Endodermal cell (in vitro differentiated cells): Measurements from ENCODE around the gene PIERCE2. TPM values are rescaled to one million over a fixed set of nuclear protein-coding genes. Genes with fewer than 3 reads are reported as not detected.
"Not testable (repeated sequence)": the region's sequence is repeated elsewhere in the genome, so short reads cannot be mapped to it uniquely, and the experiment has no call there.

Experiments
- DNase-seq: peaks from one replicate; pipeline ENCODE4 v3.0.0-alpha.2; 2017
- H3K27ac ChIP-seq: 2 replicates; pipeline ENCODE4 v1.5.1; 2013; ENCODE audit warnings: mild to moderate bottlenecking, low read depth, low read length, moderate library complexity
- H3K27me3 ChIP-seq: 2 replicates; pipeline ENCODE4 v1.6.1; 2013; ENCODE audit warnings: mild to moderate bottlenecking, low read length, moderate library complexity; ENCODE audit not compliant: insufficient read depth, control insufficient read depth, poor library complexity, severe bottlenecking
- H3K36me3 ChIP-seq: 2 replicates; pipeline ENCODE4 v1.7.0; 2013; ENCODE audit warnings: mild to moderate bottlenecking, low read length, moderate library complexity; ENCODE audit not compliant: control insufficient read depth, insufficient read depth
- H3K4me1 ChIP-seq: one replicate; pipeline ENCODE4 v1.7.0; 2013; ENCODE audit warnings: low read length; ENCODE audit not compliant: control insufficient read depth, insufficient read depth
- H3K4me3 ChIP-seq: 2 replicates; pipeline ENCODE4 v1.5.1; 2013; ENCODE audit warnings: mild to moderate bottlenecking, low read length, moderate library complexity
- H3K9ac ChIP-seq: 2 replicates; pipeline ENCODE4 v1.6.1; 2013; ENCODE audit warnings: mild to moderate bottlenecking, low read length, moderate library complexity; ENCODE audit not compliant: poor library complexity, severe bottlenecking; ENCODE audit errors: extremely low read depth
- H3K9me3 ChIP-seq: 2 replicates; pipeline ENCODE4 v1.6.1; 2013; ENCODE audit warnings: mild to moderate bottlenecking, low read length, moderate library complexity; ENCODE audit not compliant: control insufficient read depth
- H3K27ac Mint-ChIP-seq: 2 replicates; pipeline ENCODE4 v1.8.0; 2020; ENCODE audit warnings: mixed read lengths
- H3K27me3 Mint-ChIP-seq: 2 replicates; pipeline ENCODE4 v1.8.0; 2021; ENCODE audit warnings: mild to moderate bottlenecking, mixed read lengths; ENCODE audit not compliant: insufficient read depth
- H3K36me3 Mint-ChIP-seq: 2 replicates; pipeline ENCODE4 v1.8.0; 2020; ENCODE audit warnings: low read depth, mixed read lengths
- H3K4me1 Mint-ChIP-seq: 2 replicates; pipeline ENCODE4 v1.8.0; 2020; ENCODE audit warnings: mixed read lengths
- H3K4me3 Mint-ChIP-seq: 2 replicates; pipeline ENCODE4 v1.8.0; 2020; ENCODE audit warnings: mild to moderate bottlenecking, moderate library complexity, mixed read lengths
- H3K9me3 Mint-ChIP-seq: 2 replicates; pipeline ENCODE4 v1.8.0; 2020; ENCODE audit warnings: mild to moderate bottlenecking, mixed read lengths
- WGBS, 2 experiments: methylation state at CpG; one replicate each; pipeline versions ENCODE4 v1.1.5 to v1.1.7; 2013; ENCODE audit warnings: missing lambda C conversion rate in 2 of 2, mixed read lengths in 1 of 2; ENCODE audit not compliant: insufficient coverage in 1 of 2, insufficient read length in 1 of 2; 5-methylcytosine and 5-hydroxymethylcytosine counted together
- total RNA-seq, 2 donors: library from RNA; stranded (reverse); fragmentation: NEBNext Ultra II Directional in 1 of 2; extraction: Animal tissue kit (Norgen Biotek cat#: 25700) in 1 of 2; gene quantifications; 2 replicates in 1 of 2; 3 replicates in 1 of 2; pipeline ENCODE4 v1.2.1, GENCODE V29; 2021
- TF ChIP-seq, protein P1 (sequence below): fragments of 200-600 bp; sonication (generic); conservative IDR thresholded peaks from 2 replicates; pipeline ENCODE4 v1.5.0; 2021; ENCODE audit warnings: antibody characterized with exemption, mild to moderate bottlenecking

The PIERCE2 gene
- total RNA-seq, 2 donors from 2014 or later = 3.2 to 3.6 TPM

DNA sequence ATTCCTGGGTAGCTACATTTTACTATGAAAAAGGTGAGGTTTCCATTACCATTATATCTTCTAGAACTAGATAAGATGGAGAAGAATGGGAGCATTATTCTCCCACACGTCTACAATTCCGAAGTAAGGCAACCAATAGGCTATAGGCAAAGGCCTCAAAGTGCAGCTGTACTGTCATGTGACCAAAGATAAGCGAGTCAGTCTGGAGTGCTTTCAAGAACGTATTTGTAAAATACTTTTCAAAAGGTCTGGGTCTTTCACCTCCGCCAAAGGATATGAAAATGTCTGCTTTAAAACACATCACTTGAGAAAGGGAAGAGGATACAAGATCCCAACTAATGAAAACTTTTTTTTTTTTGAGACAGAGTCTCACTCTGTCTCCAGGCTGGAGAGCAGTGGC, 10.1 kb upstream of the PIERCE2 start:
- TF ChIP-seq, protein P1, sequence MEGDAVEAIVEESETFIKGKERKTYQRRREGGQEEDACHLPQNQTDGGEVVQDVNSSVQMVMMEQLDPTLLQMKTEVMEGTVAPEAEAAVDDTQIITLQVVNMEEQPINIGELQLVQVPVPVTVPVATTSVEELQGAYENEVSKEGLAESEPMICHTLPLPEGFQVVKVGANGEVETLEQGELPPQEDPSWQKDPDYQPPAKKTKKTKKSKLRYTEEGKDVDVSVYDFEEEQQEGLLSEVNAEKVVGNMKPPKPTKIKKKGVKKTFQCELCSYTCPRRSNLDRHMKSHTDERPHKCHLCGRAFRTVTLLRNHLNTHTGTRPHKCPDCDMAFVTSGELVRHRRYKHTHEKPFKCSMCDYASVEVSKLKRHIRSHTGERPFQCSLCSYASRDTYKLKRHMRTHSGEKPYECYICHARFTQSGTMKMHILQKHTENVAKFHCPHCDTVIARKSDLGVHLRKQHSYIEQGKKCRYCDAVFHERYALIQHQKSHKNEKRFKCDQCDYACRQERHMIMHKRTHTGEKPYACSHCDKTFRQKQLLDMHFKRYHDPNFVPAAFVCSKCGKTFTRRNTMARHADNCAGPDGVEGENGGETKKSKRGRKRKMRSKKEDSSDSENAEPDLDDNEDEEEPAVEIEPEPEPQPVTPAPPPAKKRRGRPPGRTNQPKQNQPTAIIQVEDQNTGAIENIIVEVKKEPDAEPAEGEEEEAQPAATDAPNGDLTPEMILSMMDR = no peak
- H3K27ac ChIP-seq = no peak overlapping the region
- no peak overlapping the region for H3K4me3 ChIP-seq
- Mint-ChIP-seq H3K4me3 (no peak overlapping the region), H3K9me3 (peaks cover 37% of the 10 kb centered on the region), H3K27ac (no peak overlapping the region), H3K36me3 (peaks cover 32% of the 10 kb centered on the region), H3K4me1 (peaks cover 29% of the 10 kb centered on the region), H3K27me3 (no peaks in the 10 kb centered on the region)
- no peak overlapping the region for H3K9ac ChIP-seq
- 94 to 98% methylated on average over 5 of the region's 5 CpGs for WGBS, 2 experiments
- H3K27me3 ChIP-seq = no peaks in the 10 kb centered on the region
- H3K9me3 ChIP-seq = peaks cover 16% of the 10 kb centered on the region
- DNase-seq = no peak
- H3K4me1 ChIP-seq = no peaks in the 10 kb centered on the region
- no peaks in the 10 kb centered on the region for H3K36me3 ChIP-seq

DNA sequence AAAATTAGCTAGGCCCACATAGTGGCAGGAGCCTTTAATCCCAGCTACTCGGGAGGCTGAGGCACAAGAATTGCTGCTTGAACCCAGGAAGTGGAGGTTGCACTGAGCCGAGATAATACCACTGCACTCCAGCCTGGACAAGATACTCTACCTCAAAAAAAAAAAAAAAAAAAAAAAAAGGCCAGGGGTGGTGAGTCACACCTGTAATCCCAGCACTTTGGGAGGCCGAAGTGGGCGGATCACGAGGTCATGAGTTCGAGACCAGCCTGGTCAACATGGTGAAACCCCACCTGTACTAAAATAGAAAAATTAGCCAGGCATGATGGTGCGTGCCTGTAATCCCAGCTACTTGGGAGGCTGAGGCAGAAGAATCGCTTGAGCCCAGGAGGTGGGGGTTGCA, 8.2 kb upstream of the PIERCE2 start:
- H3K27me3 Mint-ChIP-seq, H3K4me1 ChIP-seq, H3K4me3 ChIP-seq, H3K27ac ChIP-seq, H3K27ac Mint-ChIP-seq, DNase-seq, H3K36me3 ChIP-seq, H3K9ac ChIP-seq, H3K4me3 Mint-ChIP-seq, H3K27me3 ChIP-seq: not testable (repeated sequence)
- peaks cover 16% of the 10 kb centered on the region for H3K9me3 ChIP-seq
- Mint-ChIP-seq H3K9me3 (peaks cover 37% of the 10 kb centered on the region), H3K36me3 (peaks cover 32% of the 10 kb centered on the region), H3K4me1 (peaks cover 26% of the 10 kb centered on the region)
- 60 to 72% methylated on average over 6 to 8 of the region's 8 CpGs for WGBS, 2 experiments

DNA sequence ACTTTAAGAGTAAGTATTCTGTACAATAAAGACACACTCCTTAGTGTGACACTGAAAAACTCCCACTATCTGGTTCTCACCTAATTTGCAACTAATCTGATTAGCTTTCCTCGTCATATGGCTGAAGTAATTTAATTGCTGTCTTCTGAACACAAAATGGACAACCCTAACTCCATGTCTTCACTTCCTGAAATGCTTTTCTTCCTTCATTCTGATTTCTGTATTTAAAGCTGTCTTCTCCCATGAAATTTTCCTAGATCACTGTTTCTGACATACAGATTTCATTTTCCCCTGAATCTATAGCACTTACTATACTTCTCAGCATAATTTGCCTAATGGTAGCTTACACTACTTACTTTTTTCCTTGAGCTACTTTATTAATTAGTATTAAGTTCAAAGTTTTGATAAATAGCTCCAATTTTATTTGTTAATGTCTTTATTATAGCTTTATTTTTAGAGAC, 6.5 kb upstream of the PIERCE2 start:
- Histone ChIP-seq H3K27ac (no peak overlapping the region), H3K9ac (no peak overlapping the region)

More for the DNA sequence above, 6.5 kb upstream of the PIERCE2 start:
- Mint-ChIP-seq H3K36me3 (peaks cover 23% of the 10 kb centered on the region), H3K27me3 (no peaks in the 10 kb centered on the region), H3K4me3 (no peak overlapping the region), H3K9me3 (peaks cover 24% of the 10 kb centered on the region), H3K27ac (no peak overlapping the region), H3K4me1 (peaks cover 20% of the 10 kb centered on the region)
- no peak for DNase-seq
- 94 to 100% methylated on average over 1 of the region's 1 CpG for WGBS, 2 experiments
- Histone ChIP-seq H3K4me3 (no peak overlapping the region), H3K27me3 (no peaks in the 10 kb centered on the region), H3K9me3 (peaks cover 8% of the 10 kb centered on the region), H3K36me3 (no peaks in the 10 kb centered on the region), H3K4me1 (no peaks in the 10 kb centered on the region)
- TF ChIP-seq, protein P1 = no peak
